ENCODE data around the gene GRIN2B. TPM values are rescaled to one million over a fixed set of nuclear protein-coding genes. Genes with fewer than 3 reads are reported as not detected.

The GRIN2B gene
- total and polyA plus RNA-seq, 2 donors (not counting 1 experiment from before 2014, with no cell fraction given), result 0.22 TPM; not detected in 1

DNA sequence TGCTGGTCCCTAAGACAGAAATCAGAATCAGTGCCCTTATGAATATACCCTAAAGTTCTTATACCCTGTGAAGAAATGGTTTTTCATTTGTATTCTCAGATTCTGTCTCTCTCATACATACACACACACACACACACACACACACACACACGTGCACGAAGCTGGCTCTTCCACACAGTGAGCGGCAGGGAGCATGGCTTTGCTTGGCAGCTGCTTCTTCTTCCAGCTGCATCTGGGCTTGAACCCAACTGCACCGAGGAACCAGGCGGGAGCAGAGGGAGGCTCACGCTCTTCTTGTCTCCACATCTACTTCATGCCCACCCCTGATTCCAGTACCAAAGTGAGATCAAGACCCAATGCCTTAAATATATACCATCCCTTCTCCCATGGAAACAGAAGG, 19.4 kb downstream of the GRIN2B start:
- CTCF ChIA-PET, result no interaction called here
- intact Hi-C loops (cut with micrococcal nuclease), result loop anchor here (10.0 kb wide), 1 partner anchor 203 kb away; no protein-coding TSS in a partner anchor
- Histone ChIP-seq H3K9me3 (ENCODE audit: control extremely low read depth in 1 of 3, control insufficient read depth in 2 of 3, insufficient read depth in 1 of 3, low read length in 2 of 3) (peaks cover 0 to 4% (median 0%) of the 10 kb centered on the region in 3 donors), H3K36me3 (replicated peaks in 1 of 2; ENCODE audit: control extremely low read depth in 1 of 2, control insufficient read depth in 1 of 2, extremely low read depth in 1 of 2, insufficient read depth in 2 of 2, low read length in 1 of 2) (no peaks in the 10 kb centered on the region), H3K9ac (ENCODE audit: low read length) (no peak overlapping the region), H4K20me1 (ENCODE audit: control insufficient read depth, insufficient read depth, low read length, poor library complexity, severe bottlenecking) (no peaks in the 10 kb centered on the region), H3K79me2 (ENCODE audit: control insufficient read depth, insufficient read depth, low read length) (no peaks in the 10 kb centered on the region), H3K27me3 (replicated peaks in 1 of 4; ENCODE audit: control extremely low read depth in 1 of 4, control insufficient read depth in 3 of 4, insufficient read depth in 4 of 4, low read length in 3 of 4) (peaks cover 0 to 28% (median 11%) of the 10 kb centered on the region in 4 experiments), H3K27ac (ENCODE audit: low read length in 2 of 2) (no peak overlapping the region), H3K4me1 (ENCODE audit: control insufficient read depth in 2 of 2, insufficient read depth in 2 of 2, low read length in 2 of 2) (no peaks in the 10 kb centered on the region), H3K4me3 (ENCODE audit: control extremely low read depth in 1 of 5, extremely low read depth in 1 of 5, insufficient read depth in 1 of 5, low read depth in 2 of 5, low read length in 4 of 5) (no peak overlapping the region), H3K4me2 (replicated peaks; ENCODE audit: low read depth, low read length, poor library complexity, severe bottlenecking) (no peak overlapping the region), H2AFZ (ENCODE audit: insufficient read depth, low read depth, low read length, poor library complexity, severe bottlenecking) (no peak overlapping the region)
- Mint-ChIP-seq H3K4me3 (no peak overlapping the region), H3K9me3 (ENCODE audit: insufficient read depth) (no peaks in the 10 kb centered on the region), H3K27me3 (peaks cover 53% of the 10 kb centered on the region), H3K27ac (no peak overlapping the region), H3K4me1 (no peaks in the 10 kb centered on the region)
- ATAC-seq (ENCODE audit: low read depth), result no peak
- no peak for TF ChIP-seq CTCF (IDR thresholded peaks at IDR 0.05)
- TF ChIP-seq EZH2 (IDR thresholded peaks at IDR 0.05; ENCODE audit: borderline replicate concordance, insufficient read depth, low read depth, low read length, poor library complexity, severe bottlenecking), result no peak
- WGBS (ENCODE audit: insufficient coverage), result 87% methylated on average over 6 of the region's 6 CpGs
- DNase-seq, result no peak
- POLR2A ChIA-PET, result no interaction called here

DNA sequence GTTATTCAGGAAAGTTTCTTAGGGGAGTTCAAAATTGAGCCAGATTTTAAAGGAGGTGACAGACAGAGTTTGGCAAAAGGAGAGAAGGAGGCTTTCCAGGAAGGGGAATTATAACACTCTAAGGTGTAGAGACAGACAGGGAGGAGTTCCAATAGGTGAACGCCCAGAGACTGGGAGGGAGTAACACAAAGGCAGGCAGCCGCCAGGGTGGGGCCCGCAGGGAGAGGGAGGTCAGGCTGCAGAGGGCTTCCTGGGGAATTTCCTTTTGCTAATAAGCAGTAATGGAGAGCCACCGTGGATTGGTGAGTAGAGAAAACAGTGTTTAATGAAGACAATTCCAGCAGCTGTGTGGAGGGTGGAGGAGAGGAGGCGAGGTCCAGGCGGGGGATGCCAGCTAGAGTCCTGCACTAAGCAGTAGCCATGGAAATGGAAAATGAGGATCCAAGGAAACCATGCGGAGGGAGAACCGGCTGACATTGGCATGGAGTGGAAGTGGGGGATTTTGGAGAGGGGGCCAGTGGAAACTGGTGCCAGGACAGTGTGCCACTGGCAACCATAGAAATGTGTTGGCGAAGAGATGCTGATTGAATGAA, 22.2 kb downstream of the GRIN2B start:
- Histone ChIP-seq H3K79me2 (ENCODE audit: control insufficient read depth, insufficient read depth, low read length) (no peaks in the 10 kb centered on the region), H3K4me3 (ENCODE audit: control extremely low read depth in 1 of 5, extremely low read depth in 1 of 5, insufficient read depth in 1 of 5, low read depth in 2 of 5, low read length in 4 of 5) (no peak overlapping the region), H3K27me3 (replicated peaks in 1 of 4; ENCODE audit: control extremely low read depth in 1 of 4, control insufficient read depth in 3 of 4, insufficient read depth in 4 of 4, low read length in 3 of 4) (peaks cover 0 to 24% (median 11%) of the 10 kb centered on the region in 4 experiments), H3K4me2 (replicated peaks; ENCODE audit: low read depth, low read length, poor library complexity, severe bottlenecking) (no peak overlapping the region), H3K36me3 (replicated peaks in 1 of 2; ENCODE audit: control extremely low read depth in 1 of 2, control insufficient read depth in 1 of 2, extremely low read depth in 1 of 2, insufficient read depth in 2 of 2, low read length in 1 of 2) (no peaks in the 10 kb centered on the region), H3K9me3 (ENCODE audit: control extremely low read depth in 1 of 3, control insufficient read depth in 2 of 3, insufficient read depth in 1 of 3, low read length in 2 of 3) (peaks cover 0 to 4% (median 0%) of the 10 kb centered on the region in 3 donors), H2AFZ (ENCODE audit: insufficient read depth, low read depth, low read length, poor library complexity, severe bottlenecking) (no peak overlapping the region), H3K27ac (ENCODE audit: low read length in 2 of 2) (no peak overlapping the region), H3K4me1 (ENCODE audit: control insufficient read depth in 2 of 2, insufficient read depth in 2 of 2, low read length in 2 of 2) (no peaks in the 10 kb centered on the region), H3K9ac (ENCODE audit: low read length) (no peak overlapping the region), H4K20me1 (ENCODE audit: control insufficient read depth, insufficient read depth, low read length, poor library complexity, severe bottlenecking) (no peaks in the 10 kb centered on the region)
- TF ChIP-seq CTCF (IDR thresholded peaks at IDR 0.05), result no peak
- TF ChIP-seq EZH2 (IDR thresholded peaks at IDR 0.05; ENCODE audit: borderline replicate concordance, insufficient read depth, low read depth, low read length, poor library complexity, severe bottlenecking), result no peak
- no peaks in the 10 kb centered on the region for H3K4me1 Mint-ChIP-seq
- no peak for DNase-seq
- ATAC-seq (ENCODE audit: low read depth), result no peak
- no peak overlapping the region for H3K27ac Mint-ChIP-seq
- intact Hi-C loops (cut with micrococcal nuclease), result no loop called here
- WGBS (ENCODE audit: insufficient coverage), result 65% methylated on average over 8 of the region's 9 CpGs
- H3K27me3 Mint-ChIP-seq, result peaks cover 48% of the 10 kb centered on the region
- CTCF ChIA-PET, result no interaction called here
- H3K4me3 Mint-ChIP-seq, result no peak overlapping the region
- H3K9me3 Mint-ChIP-seq (ENCODE audit: insufficient read depth), result no peaks in the 10 kb centered on the region
- POLR2A ChIA-PET, result interaction anchor here (0.5 kb wide), 1 partner anchor 403 kb away, joined by 3 read pairs; no protein-coding TSS in a partner anchor
